Gastroesophageal sphincter (tissue), 3 donors: Measurements from ENCODE around the gene ZSCAN21.

Experiments used
- CTCF ChIP-seq, 4 experiments: fragments of 200-600 bp in 2 of 4; fragments of 450-650 bp in 2 of 4; sonication (generic) in 1 of 4; IDR thresholded peaks; one replicate each; pipeline ENCODE4 v1.5.1; 2017 to 2019; ENCODE audit warnings: antibody characterized with exemption in 4 of 4, mild to moderate bottlenecking in 2 of 4, moderate library complexity in 2 of 4
- POLR2A ChIP-seq, 2 donors: fragments of 450-650 bp; IDR thresholded peaks; one replicate each; pipeline ENCODE4 v1.6.1; 2017; ENCODE audit warnings: antibody characterized with exemption in 2 of 2, mild to moderate bottlenecking in 2 of 2, moderate library complexity in 1 of 2

DNA sequence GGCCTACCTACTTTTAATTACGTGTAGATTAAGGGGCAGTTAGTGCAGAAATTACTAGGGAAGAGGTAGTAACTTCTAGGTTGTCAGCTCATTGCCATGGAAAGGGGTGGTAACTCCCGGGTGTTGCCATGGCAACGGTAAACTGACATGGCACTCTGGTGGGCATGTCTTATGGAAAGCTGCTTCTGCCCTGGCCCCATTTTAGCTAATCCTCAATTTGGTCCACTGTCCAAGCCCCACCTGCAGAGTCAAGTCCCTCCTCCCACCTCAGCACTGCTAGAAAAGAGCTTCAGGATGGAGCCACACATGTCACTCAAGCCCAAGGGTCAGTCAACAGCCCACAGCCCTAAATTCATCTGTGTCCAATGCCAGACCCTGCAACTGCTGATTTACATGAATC is 41.7 kb upstream of the ZSCAN21 start:
- no peak for TF ChIP-seq POLR2A (IDR thresholded peaks at IDR 0.05)
- no peak for TF ChIP-seq CTCF (IDR thresholded peaks at IDR 0.05)
